Stomach (tissue), 9 donors: ENCODE data around the gene SLC49A4. TPM values are rescaled to one million over a fixed set of nuclear protein-coding genes. Genes with fewer than 3 reads are reported as not detected.

Experiments
- DNase-seq, 2 donors: peaks; one replicate each; pipeline versions ENCODE4 v3.0.0 to v3.0.0-alpha.2; 2013 to 2019
- H3K27ac ChIP-seq, 5 donors: fragments of 200-600 bp in 4 of 5; sonication (generic) in 4 of 5; one replicate each; pipeline ENCODE4 v1.5.1; 2013 to 2019; ENCODE audit warnings: mild to moderate bottlenecking in 1 of 5, moderate library complexity in 1 of 5
- H3K27me3 ChIP-seq, 3 donors: fragments of 200-600 bp; sonication (generic); one replicate each; pipeline ENCODE4 v1.5.1; 2017 to 2019; ENCODE audit warnings: mixed run types in 1 of 3
- H3K36me3 ChIP-seq, 4 donors: fragments of 200-600 bp; sonication (generic); 1 replicate in 3 of 4; 2 replicates in 1 of 4; pipeline ENCODE4 v1.5.1; 2016 to 2019
- H3K4me1 ChIP-seq, 4 donors: fragments of 200-600 bp; sonication (generic); one replicate each; pipeline ENCODE4 v1.5.1; 2016 to 2019
- H3K4me3 ChIP-seq, 4 donors: fragments of 200-600 bp; sonication (generic) in 3 of 4; one replicate each; pipeline ENCODE4 v1.5.1; 2016 to 2019; ENCODE audit warnings: mild to moderate bottlenecking in 1 of 4
- H3K9me3 ChIP-seq, 4 donors: fragments of 200-600 bp; sonication (generic); one replicate each; pipeline ENCODE4 v1.5.1; 2016 to 2019
- EP300 ChIP-seq: sonication (generic); formaldehyde crosslinking; IDR thresholded peaks from one replicate; pipeline ENCODE4 v1.6.1; 2017; ENCODE audit warnings: antibody characterized with exemption
- POLR2A ChIP-seq, 4 donors: fragments of 450-650 bp; IDR thresholded peaks; one replicate each; pipeline ENCODE4 v1.6.1; 2016; ENCODE audit warnings: antibody characterized with exemption in 4 of 4, control low read depth in 2 of 4, mild to moderate bottlenecking in 1 of 4, moderate library complexity in 1 of 4
- POLR2AphosphoS5 ChIP-seq, 3 donors: sonication (generic); formaldehyde crosslinking; IDR thresholded peaks; one replicate each; pipeline ENCODE4 v1.6.1; 2016; ENCODE audit warnings: antibody characterized with exemption in 3 of 3
- WGBS, 5 donors: extraction: QIAGEN DNeasy Blood & Tissue Kit in 3 of 5; methylation state at CpG; one replicate each; pipeline versions ENCODE4 v1.1.5 to v1.1.7; 2013 to 2018; 5-methylcytosine and 5-hydroxymethylcytosine counted together
- intact Hi-C: fragments of 100-400 bp; cut with DNase I; formaldehyde crosslinking; loops from one replicate; pipeline ENCODE4 v1.15.1; 2023; ENCODE audit warnings: low total_unique reads
- polyA plus RNA-seq, 3 donors: library from polyadenylated mRNA; stranded (reverse); fragments of 200-250 nt; gene quantifications; one replicate each; pipeline ENCODE4 v1.2.3, GENCODE V29; 2013
- total RNA-seq, 5 donors: library from RNA; depleted of rRNA; stranded (reverse); fragments of >200 nt; gene quantifications; one replicate each; pipeline versions ENCODE4 v1.1.0 to v1.2.3, GENCODE V29; 2014 to 2016
- TF ChIP-seq, protein P1 (sequence below), 7 experiments: fragments of 450-650 bp in 4 of 7; fragments of 200-600 bp in 3 of 7; sonication (generic) in 3 of 7; IDR thresholded peaks; one replicate each; pipeline ENCODE4 v1.5.1; 2016 to 2019; ENCODE audit warnings: antibody characterized with exemption in 7 of 7, control low read depth in 2 of 7, mild to moderate bottlenecking in 1 of 7
- donor health status: healthy with polysubstance abuse.
- donor health status: Bipolar disorder and iron deficiency.
- donor health status: healthy.

The SLC49A4 gene
- total and polyA plus RNA-seq, 8 donors = 0.31 to 28.8 (median 3.6) TPM

DNA sequence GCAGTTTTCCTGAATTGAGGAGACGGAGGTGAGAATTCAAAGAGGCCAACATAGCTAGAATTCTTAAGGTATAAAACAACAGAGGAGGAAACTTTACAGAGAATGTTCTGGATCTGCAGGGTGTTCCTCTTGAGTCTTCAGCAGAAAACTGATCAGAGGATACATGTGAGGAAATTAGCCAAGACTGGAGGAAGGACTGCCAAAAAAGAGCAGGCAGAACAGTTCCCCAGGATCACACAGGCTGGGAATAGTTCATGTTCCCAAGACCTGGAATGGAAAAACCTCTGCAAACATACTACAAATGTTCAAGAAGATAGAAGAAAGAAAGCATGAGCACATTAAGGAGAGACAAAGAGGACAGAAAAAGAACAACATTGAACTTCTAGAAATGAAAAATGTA is 7.5 kb downstream of the SLC49A4 start:
- Histone ChIP-seq H3K27ac (no peak overlapping the region), H3K4me3 (no peak overlapping the region), H3K27me3 (no peaks in the 10 kb centered on the region), H3K9me3 (no peaks in the 10 kb centered on the region), H3K36me3 (peaks cover 0 to 8% (median 3%) of the 10 kb centered on the region in 4 donors), H3K4me1 (peaks cover 0 to 21% (median 5%) of the 10 kb centered on the region in 4 donors)
- TF ChIP-seq POLR2AphosphoS5 (IDR thresholded peaks at IDR 0.05) (no peak), POLR2A (IDR thresholded peaks at IDR 0.05) (no peak), EP300 (no peak)
- TF ChIP-seq, protein P1, sequence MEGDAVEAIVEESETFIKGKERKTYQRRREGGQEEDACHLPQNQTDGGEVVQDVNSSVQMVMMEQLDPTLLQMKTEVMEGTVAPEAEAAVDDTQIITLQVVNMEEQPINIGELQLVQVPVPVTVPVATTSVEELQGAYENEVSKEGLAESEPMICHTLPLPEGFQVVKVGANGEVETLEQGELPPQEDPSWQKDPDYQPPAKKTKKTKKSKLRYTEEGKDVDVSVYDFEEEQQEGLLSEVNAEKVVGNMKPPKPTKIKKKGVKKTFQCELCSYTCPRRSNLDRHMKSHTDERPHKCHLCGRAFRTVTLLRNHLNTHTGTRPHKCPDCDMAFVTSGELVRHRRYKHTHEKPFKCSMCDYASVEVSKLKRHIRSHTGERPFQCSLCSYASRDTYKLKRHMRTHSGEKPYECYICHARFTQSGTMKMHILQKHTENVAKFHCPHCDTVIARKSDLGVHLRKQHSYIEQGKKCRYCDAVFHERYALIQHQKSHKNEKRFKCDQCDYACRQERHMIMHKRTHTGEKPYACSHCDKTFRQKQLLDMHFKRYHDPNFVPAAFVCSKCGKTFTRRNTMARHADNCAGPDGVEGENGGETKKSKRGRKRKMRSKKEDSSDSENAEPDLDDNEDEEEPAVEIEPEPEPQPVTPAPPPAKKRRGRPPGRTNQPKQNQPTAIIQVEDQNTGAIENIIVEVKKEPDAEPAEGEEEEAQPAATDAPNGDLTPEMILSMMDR (IDR thresholded peaks at IDR 0.05) = no peak
- intact Hi-C loops = no loop called here
- WGBS, 5 donors = 88 to 100% (median 98%) methylated on average over 1 of the region's 1 CpG
- DNase-seq = no peak

DNA sequence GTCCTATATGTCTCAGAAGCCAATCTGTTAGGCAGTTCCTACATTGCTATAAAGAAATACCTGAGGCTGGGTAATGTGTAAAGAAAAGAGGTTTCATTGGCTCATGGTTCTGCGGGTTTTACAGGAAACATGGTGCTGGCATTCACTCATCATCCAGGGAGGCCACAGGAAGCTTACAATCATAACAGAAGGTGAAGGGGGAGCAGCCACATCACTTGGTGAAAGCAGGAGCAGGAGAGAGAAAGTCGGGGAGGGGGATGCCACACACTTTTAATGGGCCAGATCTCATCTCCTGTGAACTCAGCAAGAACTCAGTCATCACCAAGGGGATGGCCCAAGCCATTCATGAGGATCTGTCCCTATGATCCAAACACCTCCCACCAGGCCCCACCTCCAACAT is 9.1 kb downstream of the SLC49A4 start:
- TF ChIP-seq POLR2A (IDR thresholded peaks at IDR 0.05) = no peak
- TF ChIP-seq, protein P1 (IDR thresholded peaks at IDR 0.05) = no peak
- no peak for TF ChIP-seq POLR2AphosphoS5 (IDR thresholded peaks at IDR 0.05)
- no peak for TF ChIP-seq EP300
- H3K36me3 ChIP-seq = peaks cover 0 to 20% (median 18%) of the 10 kb centered on the region in 4 donors
- 80 to 93% (median 85%) methylated on average over 2 of the region's 2 CpGs for WGBS, 5 donors
- no peaks in the 10 kb centered on the region for H3K9me3 ChIP-seq
- no peaks in the 10 kb centered on the region for H3K27me3 ChIP-seq
- H3K4me1 ChIP-seq = peaks cover 0 to 13% (median 0%) of the 10 kb centered on the region in 4 donors
- intact Hi-C loops = no loop called here
- no peak overlapping the region for H3K27ac ChIP-seq
- H3K4me3 ChIP-seq = no peak overlapping the region
- DNase-seq = no peak

DNA sequence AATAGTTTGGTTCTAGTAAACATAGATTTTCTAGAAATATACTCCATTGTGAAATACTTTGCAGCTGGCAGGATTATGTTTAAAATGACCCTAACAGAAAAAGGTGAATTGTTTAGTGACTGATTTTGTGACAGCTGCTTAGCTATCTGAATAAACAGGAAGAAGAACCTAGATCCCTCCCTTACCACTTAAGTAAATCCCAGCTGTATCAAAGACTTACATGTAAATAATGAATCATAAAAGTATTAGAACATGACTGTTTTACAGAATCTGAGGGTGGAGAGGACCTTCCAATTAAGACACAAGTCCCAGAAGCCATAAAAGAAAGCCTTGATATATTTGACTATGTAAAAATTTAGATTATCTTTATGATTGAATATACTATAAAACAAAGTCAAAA is 15.9 kb downstream of the SLC49A4 start:
- TF ChIP-seq POLR2AphosphoS5 (IDR thresholded peaks at IDR 0.05) (no peak), EP300 (no peak), POLR2A (IDR thresholded peaks at IDR 0.05) (no peak)
- TF ChIP-seq, protein P1 (IDR thresholded peaks at IDR 0.05) = no peak

DNA sequence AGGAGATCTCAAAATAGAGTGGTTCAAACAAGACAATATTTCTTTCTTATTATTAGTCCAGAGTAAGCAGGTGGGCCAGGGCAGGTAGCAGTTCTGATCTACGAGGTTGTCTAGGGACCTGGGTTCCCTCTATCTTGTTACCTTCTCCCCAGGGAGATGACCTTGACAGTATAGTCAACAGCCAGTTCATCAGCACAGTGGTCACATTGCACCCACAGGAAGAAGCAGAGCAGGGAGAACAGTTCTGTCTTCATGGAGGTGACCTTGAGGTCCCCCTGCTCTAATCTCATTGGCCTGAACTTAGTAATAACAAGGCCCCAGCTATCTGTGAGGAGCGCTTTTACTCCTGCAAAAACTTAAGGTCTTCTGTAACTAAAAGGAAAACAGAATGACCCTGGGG is 21.7 kb downstream of the SLC49A4 start:
- no peak overlapping the region for H3K4me3 ChIP-seq
- H3K4me1 ChIP-seq = no peaks in the 10 kb centered on the region
- peaks cover 0 to 38% (median 13%) of the 10 kb centered on the region in 4 donors for H3K36me3 ChIP-seq
- intact Hi-C loops = no loop called here
- no peak overlapping the region for H3K27ac ChIP-seq
- H3K9me3 ChIP-seq = no peaks in the 10 kb centered on the region
- no peaks in the 10 kb centered on the region for H3K27me3 ChIP-seq
- peak in 1 of 2 donors; percentile 4 for DNase-seq
- TF ChIP-seq, protein P1 (IDR thresholded peaks at IDR 0.05) = no peak
- TF ChIP-seq EP300 (no peak), POLR2AphosphoS5 (IDR thresholded peaks at IDR 0.05) (no peak), POLR2A (IDR thresholded peaks at IDR 0.05) (no peak)
- WGBS, 5 donors = 88 to 96% (median 89%) methylated on average over 2 of the region's 2 CpGs

More for the DNA sequence above, 15.9 kb downstream of the SLC49A4 start:
- DNase-seq = no peak
- Histone ChIP-seq H3K27ac (no peak overlapping the region), H3K36me3 (peaks cover 0 to 43% (median 34%) of the 10 kb centered on the region in 4 donors), H3K9me3 (no peaks in the 10 kb centered on the region), H3K4me3 (no peak overlapping the region), H3K4me1 (no peaks in the 10 kb centered on the region), H3K27me3 (no peaks in the 10 kb centered on the region)
- intact Hi-C loops = no loop called here
